HepG2 (cell line): ENCODE data around the gene PRKAG3. TPM values are rescaled to one million over a fixed set of nuclear protein-coding genes. Genes with fewer than 3 reads are reported as not detected.

Experiments
- ATAD3A ChIP-seq: sonication (generic); formaldehyde crosslinking; IDR thresholded peaks from 2 replicates; pipeline ENCODE4 v1.4.0; 2020; ENCODE audit warnings: missing genetic modification reagents
- CEBPG ChIP-seq: IDR thresholded peaks from 2 replicates; pipeline ENCODE4 v1.6.1; 2016
- GABPB1 ChIP-seq: IDR thresholded peaks from 2 replicates; pipeline ENCODE4 v1.6.1; 2016; ENCODE audit warnings: mild to moderate bottlenecking, missing genetic modification reagents, moderate library complexity, missing compliant biosample characterization
- HNF4A ChIP-seq: sonication (generic); formaldehyde crosslinking; IDR thresholded peaks from 2 replicates; pipeline ENCODE4 v1.4.0; 2020; ENCODE audit warnings: missing genetic modification reagents
- HOXA9 ChIP-seq: sonication (generic); formaldehyde crosslinking; IDR thresholded peaks from 2 replicates; pipeline ENCODE4 v1.8.1; 2022; ENCODE audit warnings: missing genetic modification reagents, mild to moderate bottlenecking, moderate library complexity, borderline replicate concordance
- KLF13 ChIP-seq: sonication (generic); formaldehyde crosslinking; IDR thresholded peaks from 2 replicates; pipeline ENCODE4 v1.4.0; 2020; ENCODE audit warnings: mild to moderate bottlenecking, missing genetic modification reagents
- LCORL ChIP-seq, 2 experiments: fragments of 450-650 bp in 1 of 2; sonication (generic) in 1 of 2; formaldehyde crosslinking in 1 of 2; IDR thresholded peaks; 2 replicates each; pipeline versions ENCODE4 v1.5.0 to v1.6.1; 2017 to 2020; ENCODE audit warnings: antibody characterized with exemption in 1 of 2, missing genetic modification reagents in 1 of 2
- PHF20 ChIP-seq: sonication (generic); formaldehyde crosslinking; IDR thresholded peaks from 2 replicates; pipeline ENCODE4 v1.5.0; 2020; ENCODE audit warnings: mild to moderate bottlenecking, missing genetic modification reagents
- PITX1 ChIP-seq: sonication (generic); formaldehyde crosslinking; IDR thresholded peaks from 2 replicates; pipeline ENCODE4 v1.5.1; 2020; ENCODE audit warnings: mild to moderate bottlenecking, missing genetic modification reagents
- RARA ChIP-seq: IDR thresholded peaks from 2 replicates; pipeline ENCODE4 v1.6.1; 2016; ENCODE audit warnings: missing genetic modification reagents, missing compliant biosample characterization
- RARG ChIP-seq: sonication (generic); formaldehyde crosslinking; IDR thresholded peaks from 2 replicates; pipeline ENCODE4 v1.4.0; 2020; ENCODE audit warnings: low read depth, mild to moderate bottlenecking, missing genetic modification reagents
- SALL1 ChIP-seq: sonication (generic); formaldehyde crosslinking; IDR thresholded peaks from 2 replicates; pipeline ENCODE4 v1.8.0; 2022; ENCODE audit warnings: mild to moderate bottlenecking, missing genetic modification reagents
- SAP130 ChIP-seq: IDR thresholded peaks from 2 replicates; pipeline ENCODE4 v1.6.1; 2016; ENCODE audit warnings: low read depth
- SATB2 ChIP-seq: sonication (generic); formaldehyde crosslinking; IDR thresholded peaks from 2 replicates; pipeline ENCODE4 v1.5.0; 2020; ENCODE audit warnings: missing genetic modification reagents
- SIX1 ChIP-seq: sonication (generic); formaldehyde crosslinking; IDR thresholded peaks from 2 replicates; pipeline ENCODE4 v1.4.0; 2020; ENCODE audit warnings: missing genetic modification reagents, borderline replicate concordance
- ZMYM4 ChIP-seq: sonication (generic); formaldehyde crosslinking; IDR thresholded peaks from 2 replicates; pipeline ENCODE4 v1.8.1; 2023; ENCODE audit warnings: mild to moderate bottlenecking, missing genetic modification reagents
- ZNF143 ChIP-seq: sonication (generic); formaldehyde crosslinking; IDR thresholded peaks from 2 replicates; pipeline ENCODE4 v1.4.0; 2020; ENCODE audit warnings: missing genetic modification reagents
- ZNF282 ChIP-seq: fragments of 450-650 bp; IDR thresholded peaks from 2 replicates; pipeline ENCODE4 v1.6.1; 2018; ENCODE audit not compliant: partially characterized antibody
- ZNF331 ChIP-seq: sonication (generic); formaldehyde crosslinking; IDR thresholded peaks from 2 replicates; pipeline ENCODE4 v1.4.0; 2020; ENCODE audit warnings: missing genetic modification reagents
- ZNF616 ChIP-seq: sonication (generic); formaldehyde crosslinking; IDR thresholded peaks from 2 replicates; pipeline ENCODE4 v1.5.0; 2020; ENCODE audit warnings: low read depth, mild to moderate bottlenecking, missing genetic modification reagents
- ZNF761 ChIP-seq: sonication (generic); formaldehyde crosslinking; conservative IDR thresholded peaks from 2 replicates; pipeline ENCODE4 v1.4.0; 2020; ENCODE audit warnings: mild to moderate bottlenecking, missing genetic modification reagents
- polyA plus RNA-seq, 8 experiments: library from polyadenylated mRNA; depleted of rRNA in 3 of 8; stranded (reverse) in 7 of 8; unstranded in 1 of 8; fragments of >200 nt; fragmentation: Illumina TruSeq in 4 of 8; extraction: Trizol in 4 of 8; gene quantifications; 2 replicates each; pipeline versions ENCODE4 v1.2.1 to v1.2.3, GENCODE V29; 2011 to 2016; ENCODE audit warnings: low read depth in 4 of 8, missing spikeins in 1 of 8, mixed read lengths in 1 of 8; ENCODE audit not compliant: insufficient read depth in 1 of 8
- total RNA-seq, 5 experiments: library from RNA; depleted of rRNA; stranded (reverse); fragments of >200 nt; fragmentation: Illumina TruSeq; extraction: Trizol; gene quantifications; 2 replicates each; pipeline ENCODE4 v1.2.3, GENCODE V29; 2016; ENCODE audit warnings: low read depth in 1 of 5
- TF ChIP-seq, protein P1 (sequence below): IDR thresholded peaks from 2 replicates; pipeline ENCODE4 v1.6.1; 2016; ENCODE audit warnings: low read depth
- TF ChIP-seq, protein P2 (sequence below): sonication (generic); formaldehyde crosslinking; IDR thresholded peaks from 2 replicates; pipeline ENCODE4 v1.5.1; 2020; ENCODE audit warnings: missing genetic modification reagents, mild to moderate bottlenecking, borderline replicate concordance
- TF ChIP-seq, protein P3 (sequence below): sonication (generic); formaldehyde crosslinking; IDR thresholded peaks from 2 replicates; pipeline ENCODE4 v1.9.0; 2022; ENCODE audit warnings: missing genetic modification reagents, mild to moderate bottlenecking, borderline replicate concordance
- TF ChIP-seq, protein P4 (sequence below): sonication (generic); formaldehyde crosslinking; IDR thresholded peaks from 2 replicates; pipeline ENCODE4 v1.8.1; 2023; ENCODE audit warnings: mild to moderate bottlenecking, missing genetic modification reagents, borderline replicate concordance

PRKAG3 gene
- total and polyA plus RNA-seq, 2 of the 13 experiments (the other 11 are each of a cell fraction or from before 2014, with no cell fraction given) = not detected

DNA sequence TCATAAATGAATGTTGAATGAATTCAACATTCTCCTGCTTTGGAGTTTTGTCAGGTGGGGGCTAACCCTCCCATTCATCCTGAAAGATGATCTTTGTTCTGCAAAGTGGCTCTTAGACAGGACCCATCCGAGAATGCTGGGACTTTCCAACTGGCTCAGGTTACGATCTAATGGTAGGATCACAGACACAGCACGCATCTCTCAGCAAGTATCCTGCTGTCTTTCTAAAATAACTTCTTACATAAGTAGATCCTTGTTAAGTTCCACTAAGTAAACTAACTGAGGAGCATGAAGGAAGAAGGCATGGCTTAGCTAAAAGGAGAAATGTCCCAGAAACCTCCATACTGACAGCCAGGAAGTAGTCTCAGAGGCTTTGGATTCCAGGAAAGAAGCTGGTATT lies 26.0 kb downstream of the PRKAG3 start (continued):
- TF ChIP-seq HNF4A (CRISPR knock-in tag) (peak; percentile 65; the same call in 1 of the 2 replicates), ATAD3A (no peak), SIX1 (CRISPR knock-in tag) (peak; percentile 94), ZNF761 (no peak), RARG (CRISPR knock-in tag) (no peak), SALL1 (CRISPR knock-in tag) (0 out of 2 replicates have a peak, but pooled peaks have one; percentile 34), ZNF282 (no peak), SAP130 (CRISPR knock-in tag) (peak; percentile 62), GABPB1 (no peak), PITX1 (CRISPR knock-in tag) (peak; percentile 43; the same call in 1 of the 2 replicates), ZNF616 (no peak), KLF13 (no peak), RARA (CRISPR knock-in tag) (0 out of 2 replicates have a peak, but pooled peaks have one; percentile 6), ZNF143 (CRISPR knock-in tag) (peak; percentile 76), LCORL (IDR thresholded peaks at IDR 0.05) (no peak), LCORL (CRISPR knock-in tag; IDR thresholded peaks at IDR 0.05) (0 out of 2 replicates have a peak, but pooled peaks have one; percentile 33), CEBPG (peak; percentile 42; the same call in 1 of the 2 replicates), SATB2 (CRISPR knock-in tag) (no peak), HOXA9 (CRISPR knock-in tag) (no peak), ZNF331 (peak; percentile 69), ZMYM4 (CRISPR knock-in tag) (no peak), PHF20 (no peak)
- TF ChIP-seq, protein P1, sequence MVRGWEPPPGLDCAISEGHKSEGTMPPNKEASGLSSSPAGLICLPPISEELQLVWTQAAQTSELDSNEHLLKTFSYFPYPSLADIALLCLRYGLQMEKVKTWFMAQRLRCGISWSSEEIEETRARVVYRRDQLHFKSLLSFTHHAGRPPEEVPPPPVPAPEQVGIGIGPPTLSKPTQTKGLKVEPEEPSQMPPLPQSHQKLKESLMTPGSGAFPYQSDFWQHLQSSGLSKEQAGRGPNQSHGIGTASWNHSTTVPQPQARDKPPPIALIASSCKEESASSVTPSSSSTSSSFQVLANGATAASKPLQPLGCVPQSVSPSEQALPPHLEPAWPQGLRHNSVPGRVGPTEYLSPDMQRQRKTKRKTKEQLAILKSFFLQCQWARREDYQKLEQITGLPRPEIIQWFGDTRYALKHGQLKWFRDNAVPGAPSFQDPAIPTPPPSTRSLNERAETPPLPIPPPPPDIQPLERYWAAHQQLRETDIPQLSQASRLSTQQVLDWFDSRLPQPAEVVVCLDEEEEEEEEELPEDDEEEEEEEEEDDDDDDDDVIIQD (CRISPR knock-in tag) = peak; percentile 80
- TF ChIP-seq, protein P2, sequence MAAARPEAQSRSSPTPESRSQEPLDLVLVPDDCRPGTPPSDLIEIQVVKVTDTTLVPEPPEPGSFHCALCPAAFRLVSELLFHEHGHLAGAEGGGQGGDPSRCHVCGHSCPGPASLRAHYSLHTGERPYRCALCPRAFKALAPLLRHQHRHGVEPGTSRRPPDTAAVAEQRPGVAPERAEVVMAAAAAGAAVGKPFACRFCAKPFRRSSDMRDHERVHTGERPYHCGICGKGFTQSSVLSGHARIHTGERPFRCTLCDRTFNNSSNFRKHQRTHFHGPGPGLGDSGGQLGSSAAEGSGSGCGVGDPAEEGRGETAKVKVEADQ = 0 out of 2 replicates have a peak, but pooled peaks have one; percentile 9
- TF ChIP-seq, protein P3, sequence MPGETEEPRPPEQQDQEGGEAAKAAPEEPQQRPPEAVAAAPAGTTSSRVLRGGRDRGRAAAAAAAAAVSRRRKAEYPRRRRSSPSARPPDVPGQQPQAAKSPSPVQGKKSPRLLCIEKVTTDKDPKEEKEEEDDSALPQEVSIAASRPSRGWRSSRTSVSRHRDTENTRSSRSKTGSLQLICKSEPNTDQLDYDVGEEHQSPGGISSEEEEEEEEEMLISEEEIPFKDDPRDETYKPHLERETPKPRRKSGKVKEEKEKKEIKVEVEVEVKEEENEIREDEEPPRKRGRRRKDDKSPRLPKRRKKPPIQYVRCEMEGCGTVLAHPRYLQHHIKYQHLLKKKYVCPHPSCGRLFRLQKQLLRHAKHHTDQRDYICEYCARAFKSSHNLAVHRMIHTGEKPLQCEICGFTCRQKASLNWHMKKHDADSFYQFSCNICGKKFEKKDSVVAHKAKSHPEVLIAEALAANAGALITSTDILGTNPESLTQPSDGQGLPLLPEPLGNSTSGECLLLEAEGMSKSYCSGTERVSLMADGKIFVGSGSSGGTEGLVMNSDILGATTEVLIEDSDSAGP = no peak
- TF ChIP-seq, protein P4, sequence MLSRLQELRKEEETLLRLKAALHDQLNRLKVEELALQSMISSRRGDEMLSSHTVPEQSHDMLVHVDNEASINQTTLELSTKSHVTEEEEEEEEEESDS (CRISPR knock-in tag) = no peak
